H1 (cell line): ENCODE results near the gene CCDC78. TPM values are rescaled to one million over a fixed set of nuclear protein-coding genes. Genes with fewer than 3 reads are reported as not detected.

ENCODE experiments used
- ATF3 ChIP-seq: IDR thresholded peaks from 2 replicates; pipeline ENCODE4 v1.6.1; 2011; ENCODE audit warnings: low read depth, mild to moderate bottlenecking, low read length; ENCODE audit not compliant: insufficient read depth
- BACH1 ChIP-seq: IDR thresholded peaks from 2 replicates; pipeline ENCODE4 v1.6.1; 2012; ENCODE audit warnings: low read length, improper control_type of control experiment
- CBX8 ChIP-seq: fragments of 300-800, 300-1000 bp; sonication (generic); IDR thresholded peaks from 2 replicates; pipeline ENCODE4 v1.7.1; 2016; ENCODE audit warnings: low read depth, low read length, borderline replicate concordance
- EP300 ChIP-seq, 2 experiments: IDR thresholded peaks; 1 replicate in 1 of 2; 2 replicates in 1 of 2; pipeline ENCODE4 v1.6.1; 2011 to 2012; ENCODE audit warnings: low read depth in 2 of 2, low read length in 2 of 2, mild to moderate bottlenecking in 2 of 2, borderline replicate concordance in 1 of 2, inconsistent platforms in 1 of 2, moderate library complexity in 1 of 2
- GABPA ChIP-seq: IDR thresholded peaks from 2 replicates; pipeline ENCODE4 v1.6.1; 2011; ENCODE audit warnings: mild to moderate bottlenecking, low read length, moderate library complexity, borderline replicate concordance; ENCODE audit not compliant: insufficient read depth
- HDAC2 ChIP-seq, 2 experiments: fragments of 300-600 bp in 1 of 2; sonication (generic) in 1 of 2; IDR thresholded peaks; 2 replicates each; pipeline ENCODE4 v1.6.1; 2011 to 2012; ENCODE audit warnings: low read depth in 2 of 2, low read length in 2 of 2, mild to moderate bottlenecking in 2 of 2, moderate library complexity in 2 of 2, borderline replicate concordance in 1 of 2, inconsistent platforms in 1 of 2
- HDAC6 ChIP-seq: IDR thresholded peaks from one replicate; pipeline ENCODE4 v1.7.1; 2012; ENCODE audit warnings: low read depth, mild to moderate bottlenecking, inconsistent platforms, low read length, moderate library complexity
- JUND ChIP-seq: IDR thresholded peaks from 2 replicates; pipeline ENCODE4 v1.6.1; 2011; ENCODE audit warnings: mild to moderate bottlenecking, improper control_type of control experiment, low read length
- KDM1A ChIP-seq: fragments of 200-600, 300-600 bp; sonication (generic); IDR thresholded peaks from 2 replicates; pipeline ENCODE4 v1.7.1; 2016; ENCODE audit warnings: mild to moderate bottlenecking, low read length, borderline replicate concordance
- POLR2A ChIP-seq, 2 experiments: IDR thresholded peaks; 1 replicate in 1 of 2; 2 replicates in 1 of 2; pipeline ENCODE4 v1.6.1; 2011; ENCODE audit warnings: low read depth in 2 of 2, low read length in 2 of 2, mild to moderate bottlenecking in 2 of 2; ENCODE audit errors: control extremely low read depth in 1 of 2
- POU5F1 ChIP-seq: IDR thresholded peaks from 2 replicates; pipeline ENCODE4 v1.6.1; 2011; ENCODE audit warnings: low read depth, mild to moderate bottlenecking, low read length, moderate library complexity
- SAP30 ChIP-seq: fragments of 300-600 bp; sonication (generic); IDR thresholded peaks from 2 replicates; pipeline ENCODE4 v1.7.1; 2012; ENCODE audit warnings: low read length, moderate library complexity, mild to moderate bottlenecking, inconsistent platforms; ENCODE audit not compliant: insufficient read depth, insufficient replicate concordance
- SIRT6 ChIP-seq: IDR thresholded peaks from one replicate; pipeline ENCODE4 v1.7.1; 2012; ENCODE audit warnings: low read length, inconsistent platforms
- SP2 ChIP-seq: IDR thresholded peaks from 2 replicates; pipeline ENCODE4 v1.6.1; 2012; ENCODE audit warnings: mild to moderate bottlenecking, low read length, inconsistent platforms
- TAF7 ChIP-seq: optimal IDR thresholded peaks from 2 replicates; pipeline ENCODE3; 2011; ENCODE audit warnings: low read depth, mild to moderate bottlenecking, inconsistent platforms, low read length, moderate library complexity, borderline replicate concordance
- TBP ChIP-seq: IDR thresholded peaks from 2 replicates; pipeline ENCODE4 v1.6.1; 2011; ENCODE audit warnings: low read depth, low read length, improper control_type of control experiment
- TEAD4 ChIP-seq: IDR thresholded peaks from 2 replicates; pipeline ENCODE4 v1.6.1; 2012; ENCODE audit warnings: low read depth, low read length, inconsistent platforms, mixed read lengths
- polyA plus RNA-seq, 7 experiments: library from polyadenylated mRNA; depleted of rRNA in 3 of 7; stranded (reverse) in 5 of 7; unstranded in 2 of 7; fragments of >200 nt in 5 of 7; fragments of 200-250 nt in 2 of 7; gene quantifications; 1 replicate in 5 of 7; 2 replicates in 1 of 7; 4 replicates in 1 of 7; pipeline versions ENCODE4 v1.2.1 to v1.2.3, GENCODE V29; 2011 to 2013; ENCODE audit warnings: missing spikeins in 2 of 7, mixed read lengths in 2 of 7
- total RNA-seq: library from RNA; stranded (reverse); fragmentation: NEBNext Ultra II Directional; extraction: Animal tissue kit (Norgen Biotek cat#: 25700); gene quantifications from 2 replicates; pipeline ENCODE4 v1.2.1, GENCODE V29; 2021
- TF ChIP-seq, protein P1 (sequence below), 3 experiments: IDR thresholded peaks; 1 replicate in 2 of 3; 2 replicates in 1 of 3; pipeline versions ENCODE4 v1.5.1 to v1.6.1; 2011; ENCODE audit warnings: low read length in 3 of 3, mild to moderate bottlenecking in 3 of 3, inconsistent platforms in 2 of 3, low read depth in 1 of 3, moderate library complexity in 1 of 3; ENCODE audit not compliant: insufficient read depth in 1 of 3; ENCODE audit errors: control extremely low read depth in 1 of 3
- TF ChIP-seq, protein P2 (sequence below): IDR thresholded peaks from 2 replicates; pipeline ENCODE4 v1.6.1; 2011; ENCODE audit warnings: low read length, improper control_type of control experiment

The CCDC78 gene
- total and polyA plus RNA-seq, 2 of the 8 experiments (the other 6 are each of a cell fraction or from before 2014, with no cell fraction given): 7.1 to 8.5 TPM

DNA sequence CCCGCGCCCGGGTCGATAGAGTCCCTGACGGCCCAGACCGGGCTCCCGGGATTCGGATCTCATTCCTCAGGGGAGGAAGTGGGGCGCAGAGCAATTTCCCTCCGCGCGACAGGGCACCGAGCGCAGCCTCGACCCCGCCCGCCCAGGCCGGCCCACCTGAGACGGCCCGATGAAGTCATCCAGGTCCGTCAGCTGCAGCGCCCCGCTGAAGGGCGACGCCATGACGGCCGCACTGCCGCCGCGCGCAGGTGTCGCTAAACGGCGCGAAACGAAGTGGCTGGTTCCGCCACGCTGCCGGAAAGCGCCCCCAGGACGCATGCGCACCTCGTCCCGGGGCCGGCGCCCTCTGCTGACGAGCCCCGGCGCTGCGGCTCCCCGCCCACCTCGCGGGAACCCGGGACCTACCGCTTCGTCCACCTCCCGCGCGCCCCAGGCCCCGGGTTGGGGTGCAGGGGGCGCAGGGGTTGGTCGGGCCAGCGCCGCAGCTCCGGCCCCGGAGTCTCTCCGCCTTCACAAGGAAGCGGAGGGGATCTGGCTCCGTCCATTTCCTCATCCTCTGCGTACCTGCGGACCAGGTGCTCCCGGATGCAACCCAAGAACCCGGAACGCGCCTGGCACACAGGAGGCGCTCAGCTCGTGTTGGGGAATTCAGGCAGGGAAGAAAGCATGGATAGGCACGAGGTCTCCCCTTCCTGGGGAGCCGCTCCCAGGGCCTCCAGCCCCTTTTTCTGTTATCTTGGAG is 14.7 kb upstream of the CCDC78 start, which contains the start of gene CIAO3 (continued):
- TF ChIP-seq TBP (peak; percentile 56; the same call in 1 of the 2 replicates), HDAC2 (IDR thresholded peaks at IDR 0.05; ENCODE audit: borderline replicate concordance in 1 of 2, low read depth in 2 of 2, low read length in 2 of 2) (0 out of 4 replicates have a peak, but pooled peaks of 1 of the 2 experiments have one; percentile 48), POLR2A (IDR thresholded peaks at IDR 0.05; ENCODE audit: control extremely low read depth in 1 of 2, low read depth in 2 of 2, low read length in 2 of 2) (peak in 1 of 2 experiments; percentile 66; a peak in 1 of 3 replicates), CBX8 (no peak), JUND (peak; percentile 89), SIRT6 (no peak), GABPA (no peak), TEAD4 (peak; percentile 16; the same call in 1 of the 2 replicates), POU5F1 (no peak), KDM1A (no peak), EP300 (IDR thresholded peaks at IDR 0.05; ENCODE audit: borderline replicate concordance in 1 of 2, low read depth in 2 of 2, low read length in 2 of 2) (no peak), BACH1 (0 out of 2 replicates have a peak, but pooled peaks have one; percentile 8), SAP30 (no peak), TAF7 (peak; percentile 64), ATF3 (peak; percentile 100), HDAC6 (no peak), SP2 (no peak)
- TF ChIP-seq, protein P1, sequence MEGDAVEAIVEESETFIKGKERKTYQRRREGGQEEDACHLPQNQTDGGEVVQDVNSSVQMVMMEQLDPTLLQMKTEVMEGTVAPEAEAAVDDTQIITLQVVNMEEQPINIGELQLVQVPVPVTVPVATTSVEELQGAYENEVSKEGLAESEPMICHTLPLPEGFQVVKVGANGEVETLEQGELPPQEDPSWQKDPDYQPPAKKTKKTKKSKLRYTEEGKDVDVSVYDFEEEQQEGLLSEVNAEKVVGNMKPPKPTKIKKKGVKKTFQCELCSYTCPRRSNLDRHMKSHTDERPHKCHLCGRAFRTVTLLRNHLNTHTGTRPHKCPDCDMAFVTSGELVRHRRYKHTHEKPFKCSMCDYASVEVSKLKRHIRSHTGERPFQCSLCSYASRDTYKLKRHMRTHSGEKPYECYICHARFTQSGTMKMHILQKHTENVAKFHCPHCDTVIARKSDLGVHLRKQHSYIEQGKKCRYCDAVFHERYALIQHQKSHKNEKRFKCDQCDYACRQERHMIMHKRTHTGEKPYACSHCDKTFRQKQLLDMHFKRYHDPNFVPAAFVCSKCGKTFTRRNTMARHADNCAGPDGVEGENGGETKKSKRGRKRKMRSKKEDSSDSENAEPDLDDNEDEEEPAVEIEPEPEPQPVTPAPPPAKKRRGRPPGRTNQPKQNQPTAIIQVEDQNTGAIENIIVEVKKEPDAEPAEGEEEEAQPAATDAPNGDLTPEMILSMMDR (IDR thresholded peaks at IDR 0.05; ENCODE audit: control extremely low read depth in 1 of 3, insufficient read depth in 1 of 3, low read depth in 1 of 3, low read length in 3 of 3): peak; percentile 72 to 91 (median 82); a peak in 3 of 4 replicates
- TF ChIP-seq, protein P2, sequence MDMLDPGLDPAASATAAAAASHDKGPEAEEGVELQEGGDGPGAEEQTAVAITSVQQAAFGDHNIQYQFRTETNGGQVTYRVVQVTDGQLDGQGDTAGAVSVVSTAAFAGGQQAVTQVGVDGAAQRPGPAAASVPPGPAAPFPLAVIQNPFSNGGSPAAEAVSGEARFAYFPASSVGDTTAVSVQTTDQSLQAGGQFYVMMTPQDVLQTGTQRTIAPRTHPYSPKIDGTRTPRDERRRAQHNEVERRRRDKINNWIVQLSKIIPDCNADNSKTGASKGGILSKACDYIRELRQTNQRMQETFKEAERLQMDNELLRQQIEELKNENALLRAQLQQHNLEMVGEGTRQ: 0 out of 2 replicates have a peak, but pooled peaks have one; percentile 8
